HepG2 (cell line): Measurements from ENCODE around the gene MYL4. TPM values are rescaled to one million over a fixed set of nuclear protein-coding genes. Genes with fewer than 3 reads are reported as not detected.

Source experiments
- ATAC-seq: fragments of 200-7000 bp; cut with Tn5 transposase; 3 replicates; pipeline ENCODE4 v1.9.1; 2020; ENCODE audit warnings: mild to moderate bottlenecking, moderate library complexity
- BruUV-seq: library from RNA; stranded (reverse); fragments of 400-500 nt; replicated peaks from 2 replicates; lab custom pipeline; 2021; lab: Mats Ljungman, UMichigan
- CTCF ChIA-PET: fragments of 300-600 bp; formaldehyde crosslinking; extraction: SDS; loops from one replicate; lab custom pipeline; 2021; ENCODE audit warnings: low total read pairs, inconsistent platforms, low intra/inter-chr PET ratio; lab: Yijun Ruan, JAX
- POLR2A ChIA-PET: fragments of 350-600 bp; sonication (Branson Sonifier 250); formaldehyde crosslinking; loops from one replicate; lab custom pipeline; 2020; ENCODE audit warnings: antibody characterized with exemption, inconsistent platforms; lab: Yijun Ruan, JAX
- DNase-seq: peaks from one replicate; pipeline ENCODE4 v3.0.0-alpha.2; 2015; ENCODE audit warnings: low spot score
- FAIRE-seq: peaks from 3 replicates; lab custom pipeline; 2011; peaks lifted over from hg19 to GRCh38; lab: Jason Lieb, UNC
- H2AFZ ChIP-seq: one replicate; pipeline ENCODE4 v1.6.1; 2011; ENCODE audit warnings: low read length, inconsistent platforms
- H3K27ac ChIP-seq: fragments of 300-600 bp; 3 replicates; pipeline ENCODE4 v1.8.0; 2011; ENCODE audit warnings: mixed run types, mild to moderate bottlenecking, mixed read lengths, low read length, inconsistent platforms; ENCODE audit not compliant: insufficient read depth; ENCODE audit errors: extremely low read length
- H3K27me3 ChIP-seq, 2 experiments: fragments of 200-600 bp in 1 of 2; 2 replicates in 1 of 2; 3 replicates in 1 of 2; pipeline versions ENCODE4 v1.6.0 to v1.8.0; 2011; ENCODE audit warnings: low read length in 2 of 2, mild to moderate bottlenecking in 2 of 2, moderate library complexity in 2 of 2, inconsistent platforms in 1 of 2; ENCODE audit not compliant: insufficient read depth in 2 of 2, control insufficient read depth in 1 of 2
- H3K36me3 ChIP-seq, 2 experiments: fragments of 200-600 bp in 1 of 2; replicated peaks in 1 of 2; 2 replicates in 1 of 2; 3 replicates in 1 of 2; pipeline versions ENCODE4 v1.5.1 to v1.8.0; 2011; ENCODE audit warnings: low read length in 2 of 2, inconsistent platforms in 1 of 2; ENCODE audit not compliant: insufficient read depth in 2 of 2, control insufficient read depth in 1 of 2
- H3K4me1 ChIP-seq: 2 replicates; pipeline ENCODE4 v1.5.1; 2012; ENCODE audit warnings: low read length, inconsistent platforms; ENCODE audit not compliant: insufficient read depth
- H3K4me2 ChIP-seq: 2 replicates; pipeline ENCODE4 v1.6.0; 2011; ENCODE audit warnings: low read depth, low read length, inconsistent platforms
- H3K4me3 ChIP-seq, 3 experiments: fragments of 200-600 bp in 1 of 3; sonication (generic), shearing (Covaris generic) in 1 of 3; replicated peaks in 1 of 3; 2 replicates each; pipeline ENCODE4 v1.5.1; 2011 to 2016; ENCODE audit warnings: low read length in 3 of 3, inconsistent platforms in 2 of 3, low read depth in 2 of 3, mild to moderate bottlenecking in 2 of 3, control low read depth in 1 of 3, mixed read lengths in 1 of 3; ENCODE audit not compliant: insufficient read depth in 1 of 3
- H3K79me2 ChIP-seq: one replicate; pipeline ENCODE4 v1.6.1; 2011; ENCODE audit warnings: low read length, inconsistent platforms; ENCODE audit not compliant: insufficient read depth
- H3K9ac ChIP-seq: 2 replicates; pipeline ENCODE4 v1.6.0; 2011; ENCODE audit warnings: mild to moderate bottlenecking, low read depth, low read length, inconsistent platforms; ENCODE audit not compliant: insufficient read depth
- H3K9me3 ChIP-seq: 2 replicates; pipeline ENCODE4 v1.5.1; 2012; ENCODE audit warnings: mild to moderate bottlenecking, low read length
- H4K20me1 ChIP-seq: 2 replicates; pipeline ENCODE4 v1.6.0; 2011; ENCODE audit warnings: inconsistent platforms, mild to moderate bottlenecking, low read length, moderate library complexity; ENCODE audit not compliant: insufficient read depth
- ATF4 ChIP-seq, 2 experiments: fragments of 450-650 bp in 1 of 2; sonication (generic) in 1 of 2; formaldehyde crosslinking; IDR thresholded peaks; 2 replicates each; pipeline versions ENCODE4 v1.5.0 to v1.8.0; 2020 to 2022; ENCODE audit warnings: mild to moderate bottlenecking in 1 of 2, missing genetic modification reagents in 1 of 2
- CREB1 ChIP-seq, 2 experiments: fragments of 450-650 bp in 1 of 2; IDR thresholded peaks; 2 replicates each; pipeline ENCODE4 v1.6.1; 2016 to 2017; ENCODE audit warnings: control low read depth in 1 of 2, mild to moderate bottlenecking in 1 of 2, missing compliant biosample characterization in 1 of 2, missing genetic modification characterization in 1 of 2
- CREB3 ChIP-seq: sonication (generic); formaldehyde crosslinking; IDR thresholded peaks from 2 replicates; pipeline ENCODE4 v1.5.0; 2020; ENCODE audit warnings: missing genetic modification reagents
- DZIP1 ChIP-seq: sonication (generic); formaldehyde crosslinking; IDR thresholded peaks from 2 replicates; pipeline ENCODE4 v1.5.0; 2020; ENCODE audit warnings: mild to moderate bottlenecking, missing genetic modification reagents
- FOXP1 ChIP-seq, 2 experiments: fragments of 450-650 bp in 1 of 2; IDR thresholded peaks; 2 replicates each; pipeline ENCODE4 v1.6.1; 2017 to 2018; ENCODE audit warnings: antibody characterized with exemption in 1 of 2
- HNF1B ChIP-seq: sonication (generic); formaldehyde crosslinking; IDR thresholded peaks from 2 replicates; pipeline ENCODE4 v1.5.1; 2020; ENCODE audit warnings: mild to moderate bottlenecking, moderate library complexity, missing genetic modification reagents
- HNRNPL ChIP-seq: fragments of 200-400 bp; formaldehyde crosslinking; IDR thresholded peaks from 2 replicates; pipeline ENCODE4 v1.6.1; 2017; ENCODE audit warnings: mild to moderate bottlenecking, low read depth, low read length
- KLF6 ChIP-seq: IDR thresholded peaks from 2 replicates; pipeline ENCODE4 v1.8.0; 2016; ENCODE audit warnings: missing biosample characterization, missing genetic modification reagents
- MIER2 ChIP-seq: IDR thresholded peaks from 2 replicates; pipeline ENCODE4 v1.6.1; 2016; ENCODE audit warnings: missing biosample characterization, missing genetic modification reagents
- NFATC3 ChIP-seq: sonication (generic); formaldehyde crosslinking; IDR thresholded peaks from 2 replicates; pipeline ENCODE4 v1.5.1; 2020; ENCODE audit warnings: mild to moderate bottlenecking, missing genetic modification reagents
- SALL2 ChIP-seq: sonication (generic); formaldehyde crosslinking; IDR thresholded peaks from 2 replicates; pipeline ENCODE4 v1.8.1; 2023; ENCODE audit warnings: mild to moderate bottlenecking, missing genetic modification reagents, inconsistent platforms
- SP1 ChIP-seq, 2 experiments: fragments of 450-650 bp in 1 of 2; sonication (generic) in 1 of 2; formaldehyde crosslinking in 1 of 2; IDR thresholded peaks; 2 replicates each; pipeline versions ENCODE4 v1.4.0 to v1.6.1; 2016 to 2020; ENCODE audit warnings: missing genetic modification reagents in 1 of 2
- TOE1 ChIP-seq: sonication (generic); formaldehyde crosslinking; IDR thresholded peaks from 2 replicates; pipeline ENCODE4 v1.4.0; 2020; ENCODE audit warnings: mild to moderate bottlenecking, missing genetic modification reagents
- ZBTB20 ChIP-seq: sonication (generic); formaldehyde crosslinking; IDR thresholded peaks from 2 replicates; pipeline ENCODE4 v1.8.1; 2023; ENCODE audit warnings: missing genetic modification reagents, low read depth, mild to moderate bottlenecking, borderline replicate concordance
- ZIK1 ChIP-seq: sonication (generic); formaldehyde crosslinking; IDR thresholded peaks from 2 replicates; pipeline ENCODE4 v1.5.0; 2020; ENCODE audit warnings: mild to moderate bottlenecking, low read depth, missing genetic modification reagents, borderline replicate concordance
- ZNF468 ChIP-seq: sonication (generic); formaldehyde crosslinking; IDR thresholded peaks from 2 replicates; pipeline ENCODE4 v1.8.0; 2022; ENCODE audit warnings: mild to moderate bottlenecking, moderate library complexity, missing genetic modification reagents
- WGBS: methylation state at CpG from one replicate; pipeline ENCODE4 v1.1.6; 2017; ENCODE audit warnings: low lambda C conversion rate; 5-methylcytosine and 5-hydroxymethylcytosine counted together
- in situ Hi-C: cut with HindIII; loops from 2 replicates; pipeline ENCODE4 v1.10.0; 2017; ENCODE audit warnings: low pct_unique_long_range_greater_than_20kb; ENCODE audit not compliant: extremely low pct_ligation_motif_present
- intact Hi-C: fragments of 100-400 bp; cut with micrococcal nuclease; formaldehyde crosslinking; loops from one replicate; pipeline ENCODE4 v1.10.0; 2022; ENCODE audit not compliant: unreplicated experiment
- polyA plus RNA-seq, 8 experiments: library from polyadenylated mRNA; depleted of rRNA in 3 of 8; stranded (reverse) in 7 of 8; unstranded in 1 of 8; fragments of >200 nt; fragmentation: Illumina TruSeq in 4 of 8; extraction: Trizol in 4 of 8; gene quantifications; 2 replicates each; pipeline versions ENCODE4 v1.2.1 to v1.2.3, GENCODE V29; 2011 to 2016; ENCODE audit warnings: low read depth in 4 of 8, missing spikeins in 1 of 8, mixed read lengths in 1 of 8; ENCODE audit not compliant: insufficient read depth in 1 of 8
- total RNA-seq, 5 experiments: library from RNA; depleted of rRNA; stranded (reverse); fragments of >200 nt; fragmentation: Illumina TruSeq; extraction: Trizol; gene quantifications; 2 replicates each; pipeline ENCODE4 v1.2.3, GENCODE V29; 2016; ENCODE audit warnings: low read depth in 1 of 5

The MYL4 gene
- total and polyA plus RNA-seq, 2 of the 13 experiments (the other 11 are each of a cell fraction or from before 2014, with no cell fraction given): not detected

GRCh38 chr17:47184681-47185080, 24.5 kb upstream of the MYL4 start:
- WGBS: 80% methylated on average over 6 of the region's 6 CpGs
- peak overlapping the region; percentile 28; the same call in 1 of the 2 replicates for H3K4me2 ChIP-seq
- H3K79me2 ChIP-seq: peaks cover 91% of the 10 kb centered on the region
- H3K36me3 ChIP-seq: peaks cover 4 to 16% of the 10 kb centered on the region in 2 experiments; a peak in 3 of 5 replicates
- no peaks in the 10 kb centered on the region for H3K9me3 ChIP-seq
- H2AFZ ChIP-seq: no peak overlapping the region
- in situ Hi-C loops: no loop called here
- CTCF ChIA-PET: no interaction called here
- ATAC-seq (no peak), DNase-seq (no peak), FAIRE-seq (no peak)
- peaks cover 73% of the 10 kb centered on the region for H3K4me1 ChIP-seq
- H3K27ac ChIP-seq: no peak overlapping the region
- H4K20me1 ChIP-seq: peaks cover 63% of the 10 kb centered on the region
- intact Hi-C loops: loop anchor here (5.0 kb wide), 1 partner anchor 133 kb away; no protein-coding TSS in a partner anchor
- no TSS peak for BruUV-seq
- H3K4me3 ChIP-seq: no peak overlapping the region
- peaks cover 0 to 4% of the 10 kb centered on the region in 2 experiments; a peak in 1 of 5 replicates for H3K27me3 ChIP-seq
- POLR2A ChIA-PET: no interaction called here
- no peak overlapping the region for H3K9ac ChIP-seq
- TF ChIP-seq HNRNPL (no peak), KLF6 (CRISPR knock-in tag) (no peak), SALL2 (CRISPR knock-in tag) (no peak), ZIK1 (no peak), CREB3 (CRISPR knock-in tag) (no peak), CREB1 (IDR thresholded peaks at IDR 0.05) (no peak), CREB1 (CRISPR knock-in tag; IDR thresholded peaks at IDR 0.05) (no peak), MIER2 (CRISPR knock-in tag) (no peak), ZNF468 (no peak), NFATC3 (CRISPR knock-in tag) (no peak), ATF4 (CRISPR knock-in tag; IDR thresholded peaks at IDR 0.05) (no peak), DZIP1 (CRISPR knock-in tag) (no peak), ZBTB20 (CRISPR knock-in tag) (no peak), HNF1B (CRISPR knock-in tag) (no peak), SP1 (IDR thresholded peaks at IDR 0.05) (no peak), SP1 (CRISPR knock-in tag; IDR thresholded peaks at IDR 0.05) (no peak), TOE1 (CRISPR knock-in tag) (no peak), FOXP1 (IDR thresholded peaks at IDR 0.05) (no peak), FOXP1 (CRISPR knock-in tag; IDR thresholded peaks at IDR 0.05) (no peak)
